MM.1S (cell line): Measurements from ENCODE around the gene CDKN2AIP.

Experiments
- EZH2phosphoT487 ChIP-seq: fragments of 300-600 bp; sonication (generic); IDR thresholded peaks from 2 replicates; pipeline ENCODE4 v1.6.1; 2018; ENCODE audit warnings: antibody characterized with exemption, low read length
- TF ChIP-seq, protein P1 (sequence below): fragments of 300-600 bp; sonication (generic); IDR thresholded peaks from 2 replicates; pipeline ENCODE4 v1.5.1; 2016; ENCODE audit warnings: antibody characterized with exemption, low read length, mixed read lengths

DNA sequence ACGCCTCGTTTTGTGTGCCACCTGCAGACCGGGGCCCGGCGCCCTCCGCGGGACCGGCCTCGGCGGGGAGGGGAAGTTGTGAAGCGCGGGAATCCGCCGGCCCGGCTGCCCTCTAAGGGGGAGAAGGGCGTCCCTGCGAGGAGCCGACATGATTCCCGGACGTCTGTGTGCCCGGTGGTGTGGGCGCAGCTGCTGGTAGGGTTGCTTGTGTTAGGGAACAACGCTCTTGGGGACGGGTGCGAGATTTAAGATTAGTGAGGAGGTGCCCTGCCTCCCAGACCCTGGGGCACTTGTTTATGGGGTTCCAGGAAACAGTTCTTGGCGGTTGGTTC lies 627 bp downstream of the CDKN2AIP start:
- TF ChIP-seq, protein P1, sequence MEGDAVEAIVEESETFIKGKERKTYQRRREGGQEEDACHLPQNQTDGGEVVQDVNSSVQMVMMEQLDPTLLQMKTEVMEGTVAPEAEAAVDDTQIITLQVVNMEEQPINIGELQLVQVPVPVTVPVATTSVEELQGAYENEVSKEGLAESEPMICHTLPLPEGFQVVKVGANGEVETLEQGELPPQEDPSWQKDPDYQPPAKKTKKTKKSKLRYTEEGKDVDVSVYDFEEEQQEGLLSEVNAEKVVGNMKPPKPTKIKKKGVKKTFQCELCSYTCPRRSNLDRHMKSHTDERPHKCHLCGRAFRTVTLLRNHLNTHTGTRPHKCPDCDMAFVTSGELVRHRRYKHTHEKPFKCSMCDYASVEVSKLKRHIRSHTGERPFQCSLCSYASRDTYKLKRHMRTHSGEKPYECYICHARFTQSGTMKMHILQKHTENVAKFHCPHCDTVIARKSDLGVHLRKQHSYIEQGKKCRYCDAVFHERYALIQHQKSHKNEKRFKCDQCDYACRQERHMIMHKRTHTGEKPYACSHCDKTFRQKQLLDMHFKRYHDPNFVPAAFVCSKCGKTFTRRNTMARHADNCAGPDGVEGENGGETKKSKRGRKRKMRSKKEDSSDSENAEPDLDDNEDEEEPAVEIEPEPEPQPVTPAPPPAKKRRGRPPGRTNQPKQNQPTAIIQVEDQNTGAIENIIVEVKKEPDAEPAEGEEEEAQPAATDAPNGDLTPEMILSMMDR: no peak
- no peak for TF ChIP-seq EZH2phosphoT487
